Activated CD4-positive, alpha-beta T cell treated with anti-CD3 and anti-CD28 coated beads for 36 hours (primary cell): Measurements from ENCODE around the gene FAM131A. TPM values are rescaled to one million over a fixed set of nuclear protein-coding genes. Genes with fewer than 3 reads are reported as not detected.

Experiments
- total RNA-seq, 2 experiments: library from RNA; stranded (reverse); gene quantifications; one replicate each; pipeline ENCODE4 v1.2.3, GENCODE V29; 2021

FAM131A gene
- total RNA-seq, 2 experiments from 2014 or later = 3.7 to 4.5 TPM

Other genes starting within 250 kb of the FAM131A start
- gene HTR3E, start 240.5 kb upstream of the FAM131A start, total RNA-seq = not detected
- gene EIF2B5, start 202.2 kb upstream of the FAM131A start, total RNA-seq = 10 to 100 TPM; 46.4 to 60.6 TPM
- 10 to 100 TPM; 24.9 to 29.6 TPM for gene DVL3, start 182.2 kb upstream of the FAM131A start, total RNA-seq
- gene AP2M1, start 162.7 kb upstream of the FAM131A start, total RNA-seq = 100 to 1,000 TPM; 192 to 204 TPM
- 10 to 100 TPM; 58.2 to 66.2 TPM for gene ABCF3, start 151.4 kb upstream of the FAM131A start, total RNA-seq
- gene VWA5B2, start 108.0 kb upstream of the FAM131A start, total RNA-seq = not detected
- gene ALG3, start 88.6 kb upstream of the FAM131A start, total RNA-seq = 10 to 100 TPM; 39.9 to 40.9 TPM
- gene EEF1AKMT4, start 87.9 kb upstream of the FAM131A start, total RNA-seq = 1 to 10 TPM; 4.8 to 5.8 TPM
- under 1 TPM; 0.18 to 0.25 TPM for gene CAMK2N2, start 76.0 kb upstream of the FAM131A start, total RNA-seq
- gene ECE2, start 61.6 kb upstream of the FAM131A start, total RNA-seq = not detected
- gene PSMD2, start 38.4 kb upstream of the FAM131A start, total RNA-seq = 100 to 1,000 TPM; 207 to 236 TPM
- 100 to 1,000 TPM; 479 to 556 TPM for gene EIF4G1, start 23.0 kb upstream of the FAM131A start, total RNA-seq
- 1 to 10 TPM; 4.6 to 4.7 TPM for gene CLCN2, start 24.0 kb downstream of the FAM131A start, total RNA-seq
- 100 to 1,000 TPM; 130 to 143 TPM for gene POLR2H, start 24.1 kb downstream of the FAM131A start, total RNA-seq
- gene THPO, start 40.6 kb downstream of the FAM131A start, total RNA-seq = not detected
- under 1 TPM in 1 of 2 experiments, not detected in 1; 0.23 TPM for gene CHRD, start 42.5 kb downstream of the FAM131A start, total RNA-seq
- gene EPHB3, start 224.2 kb downstream of the FAM131A start, total RNA-seq = not detected